K562 (cell line): ENCODE results near the gene TLE6. TPM values are rescaled to one million over a fixed set of nuclear protein-coding genes. Genes with fewer than 3 reads are reported as not detected.

Experiments
- ATAC-seq: fragments of 200-7000 bp; cut with Tn5 transposase; 3 replicates; pipeline ENCODE4 v1.9.1; 2020; ENCODE audit warnings: moderate library complexity
- BruUV-seq: library from RNA; stranded (reverse); fragments of 400-500 nt; replicated peaks from 2 replicates; lab custom pipeline; 2021; lab: Mats Ljungman, UMichigan
- CTCF ChIA-PET: fragments of 300-600 bp; formaldehyde crosslinking; extraction: SDS; loops from one replicate; lab custom pipeline; 2021; ENCODE audit warnings: low intra/inter-chr PET ratio; lab: Yijun Ruan, JAX
- POLR2A ChIA-PET: fragments of 300-600, 350-650 bp; sonication (Branson Sonifier 250); formaldehyde crosslinking; extraction: SDS; loops from one replicate; lab custom pipeline; 2021; ENCODE audit warnings: antibody characterized with exemption, inconsistent platforms; lab: Yijun Ruan, JAX
- DNase-seq, 4 experiments: peaks; one replicate each; pipeline versions ENCODE4 v3.0.0 to v3.0.0-alpha.2; 2011 to 2018; ENCODE audit warnings: low spot score in 3 of 4, mixed read lengths in 3 of 4; ENCODE audit errors: extremely low read depth in 1 of 4
- FAIRE-seq: peaks from 2 replicates; lab custom pipeline; 2011; peaks lifted over from hg19 to GRCh38; lab: Jason Lieb, UNC
- H2AFZ ChIP-seq: 2 replicates; pipeline ENCODE4 v1.6.0; 2011; ENCODE audit warnings: low read depth, low read length, control low read depth, inconsistent platforms
- H3K27ac ChIP-seq: fragments of 200-600 bp; 3 replicates; pipeline ENCODE4 v1.8.0; 2011; ENCODE audit warnings: low read depth, mild to moderate bottlenecking, control low read depth, inconsistent platforms, low read length, moderate library complexity, mixed read lengths; ENCODE audit errors: extremely low read depth
- H3K27me3 ChIP-seq, 2 experiments: fragments of 300-600 bp in 1 of 2; 2 replicates in 1 of 2; 3 replicates in 1 of 2; pipeline versions ENCODE4 v1.6.0 to v1.8.0; 2011; ENCODE audit warnings: inconsistent platforms in 2 of 2, low read length in 2 of 2, mild to moderate bottlenecking in 1 of 2, mixed read lengths in 1 of 2, moderate library complexity in 1 of 2; ENCODE audit not compliant: control insufficient read depth in 2 of 2, insufficient read depth in 2 of 2
- H3K36me3 ChIP-seq: fragments of 300-600 bp; 3 replicates; pipeline ENCODE4 v1.8.0; 2011; ENCODE audit warnings: mild to moderate bottlenecking, low read length, inconsistent platforms; ENCODE audit not compliant: control insufficient read depth, insufficient read depth
- H3K4me1 ChIP-seq, 2 experiments: fragments of 200-600 bp in 1 of 2; replicated peaks in 1 of 2; 2 replicates in 1 of 2; 3 replicates in 1 of 2; pipeline versions ENCODE4 v1.5.1 to v1.8.0; 2011; ENCODE audit warnings: inconsistent platforms in 2 of 2, low read length in 2 of 2, mild to moderate bottlenecking in 1 of 2, mixed read lengths in 1 of 2, moderate library complexity in 1 of 2; ENCODE audit not compliant: control insufficient read depth in 2 of 2, insufficient read depth in 2 of 2
- H3K4me2 ChIP-seq: 2 replicates; pipeline ENCODE4 v1.6.1; 2011; ENCODE audit warnings: low read length, control low read depth, inconsistent platforms, mixed read lengths; ENCODE audit not compliant: insufficient read depth
- H3K4me3 ChIP-seq: fragments of 200-600 bp; sonication (generic), shearing (Covaris generic); 2 replicates; pipeline ENCODE4 v1.5.1; 2016; ENCODE audit warnings: control low read depth, inconsistent platforms
- H3K79me2 ChIP-seq: fragments of 200-600 bp; 3 replicates; pipeline ENCODE4 v1.8.0; 2011; ENCODE audit warnings: low read length, inconsistent platforms; ENCODE audit not compliant: control insufficient read depth, insufficient read depth
- H3K9ac ChIP-seq, 2 experiments: 2 replicates each; pipeline versions ENCODE4 v1.6.0 to v1.6.1; 2011; ENCODE audit warnings: low read depth in 2 of 2, low read length in 2 of 2, control low read depth in 1 of 2, inconsistent platforms in 1 of 2, mild to moderate bottlenecking in 1 of 2, mixed read lengths in 1 of 2; ENCODE audit not compliant: insufficient read depth in 1 of 2
- H3K9me1 ChIP-seq: one replicate; pipeline ENCODE4 v1.6.0; 2011; ENCODE audit warnings: inconsistent platforms, mild to moderate bottlenecking, low read length, moderate library complexity; ENCODE audit not compliant: control insufficient read depth, insufficient read depth
- H3K9me3 ChIP-seq: replicated peaks from 2 replicates; pipeline ENCODE4 v1.5.1; 2011; ENCODE audit warnings: low read depth, low read length, inconsistent platforms; ENCODE audit not compliant: control insufficient read depth, insufficient read depth
- H4K20me1 ChIP-seq: replicated peaks from 2 replicates; pipeline ENCODE4 v1.6.1; 2011; ENCODE audit warnings: low read length, inconsistent platforms, mixed read lengths; ENCODE audit not compliant: control insufficient read depth, insufficient read depth
- BMI1 ChIP-seq: fragments of 150-350 bp; IDR thresholded peaks from 2 replicates; pipeline ENCODE4 v1.6.1; 2014; ENCODE audit warnings: low read length
- DPF2 ChIP-seq: fragments of 450-650 bp; IDR thresholded peaks from 2 replicates; pipeline ENCODE4 v1.6.1; 2016
- E2F4 ChIP-seq: sonication (generic); formaldehyde crosslinking; IDR thresholded peaks from 2 replicates; pipeline ENCODE4 v1.8.0; 2022; ENCODE audit warnings: mild to moderate bottlenecking, low read depth, missing genetic modification reagents
- ESRRA ChIP-seq: fragments of 450-650 bp; IDR thresholded peaks from 2 replicates; pipeline ENCODE4 v1.6.1; 2014; ENCODE audit warnings: low read depth, mild to moderate bottlenecking, moderate library complexity, borderline replicate concordance
- IFI16 ChIP-seq: fragments of 250-450 bp; sonication (Bioruptor Pico); IDR thresholded peaks from 2 replicates; pipeline ENCODE4 v2.1.2; 2022; ENCODE audit warnings: mild to moderate bottlenecking, inconsistent platforms
- IRF9 ChIP-seq: fragments of 450-650 bp; IDR thresholded peaks from 2 replicates; pipeline ENCODE4 v1.6.1; 2016; ENCODE audit warnings: missing biosample characterization, missing genetic modification characterization
- PRMT5 ChIP-seq: sonication (generic); formaldehyde crosslinking; IDR thresholded peaks from 2 replicates; pipeline ENCODE4 v1.5.0; 2020; ENCODE audit warnings: missing genetic modification reagents
- VEZF1 ChIP-seq: fragments of 200-800 bp; sonication (Bioruptor generic); IDR thresholded peaks from 2 replicates; pipeline ENCODE4 v1.6.1; 2017; ENCODE audit warnings: missing genetic modification characterization, missing compliant biosample characterization
- XRCC4 ChIP-seq: IDR thresholded peaks from one replicate; pipeline ENCODE4 v1.6.1; 2011; ENCODE audit not compliant: insufficient read depth, insufficient read length; ENCODE audit errors: extremely low read depth
- ZNF197 ChIP-seq: fragments of 200-800 bp; sonication (Bioruptor generic); IDR thresholded peaks from 2 replicates; pipeline ENCODE4 v1.6.1; 2016; ENCODE audit warnings: low read depth, missing genetic modification characterization, missing compliant biosample characterization
- ZNF263 ChIP-seq: sonication (generic); formaldehyde crosslinking; IDR thresholded peaks from 2 replicates; pipeline ENCODE4 v1.8.0; 2022; ENCODE audit warnings: mild to moderate bottlenecking, missing genetic modification reagents, borderline replicate concordance
- ZNF551 ChIP-seq: fragments of 250-450 bp; sonication (Bioruptor Pico); IDR thresholded peaks from 2 replicates; pipeline ENCODE4 v1.5.0; 2021; ENCODE audit warnings: mild to moderate bottlenecking, moderate library complexity
- ZNF57 ChIP-seq: fragments of 450-650 bp; formaldehyde crosslinking; IDR thresholded peaks from 2 replicates; pipeline ENCODE4 v1.4.0; 2020; ENCODE audit warnings: mild to moderate bottlenecking, moderate library complexity
- ZNF77 ChIP-seq: fragments of 250-450 bp; sonication (Bioruptor Pico); IDR thresholded peaks from 2 replicates; pipeline ENCODE4 v1.5.0; 2020
- WGBS: fragments of 100-300 bp; shearing (Covaris generic); methylation state at CpG from one replicate; pipeline ENCODE4 v1.1.6; 2016; ENCODE audit warnings: low coverage, mixed read lengths; ENCODE audit not compliant: insufficient coverage; ENCODE audit errors: missing lambda C conversion rate; 5-methylcytosine and 5-hydroxymethylcytosine counted together
- in situ Hi-C: fragments of 300-500 bp; cut with MboI; formaldehyde crosslinking; loops from 4 replicates; pipeline ENCODE4 v1.15.0; 2018; ENCODE audit warnings: inconsistent platforms, mixed read lengths
- intact Hi-C: fragments of 100-400 bp; cut with micrococcal nuclease; formaldehyde crosslinking; loops from 2 replicates; pipeline ENCODE4 v1.14.2; 2022
- polyA plus RNA-seq, 8 experiments: library from polyadenylated mRNA; depleted of rRNA in 4 of 8; stranded (reverse) in 5 of 8; unstranded in 3 of 8; fragments of >200 nt; fragmentation: Nextera tagmentation in 2 of 8; fragmentation: Illumina TruSeq in 1 of 8; extraction: Ambion mirVana in 2 of 8; extraction: Trizol in 1 of 8; gene quantifications; 2 replicates each; pipeline versions ENCODE4 v1.2.1 to v1.2.3, GENCODE V29; 2011 to 2014; ENCODE audit warnings: inconsistent platforms in 1 of 8, missing spikeins in 1 of 8
- total RNA-seq, 7 experiments: library from RNA; depleted of rRNA in 6 of 7; stranded (reverse); fragments of >200 nt in 6 of 7; fragmentation: Illumina TruSeq in 2 of 7; extraction: Trizol in 2 of 7; gene quantifications; 2 replicates each; pipeline versions ENCODE4 v1.2.1 to v1.2.3, GENCODE V29; 2011 to 2021; ENCODE audit warnings: low replicate concordance in 1 of 7
- TF ChIP-seq, protein P1 (sequence below): fragments of 250-450 bp; sonication (Bioruptor Pico); IDR thresholded peaks from 2 replicates; pipeline ENCODE4 v1.9.0; 2021; ENCODE audit warnings: mild to moderate bottlenecking
- TF ChIP-seq, protein P2 (sequence below): sonication (generic); formaldehyde crosslinking; IDR thresholded peaks from 2 replicates; pipeline ENCODE4 v1.8.0; 2022; ENCODE audit warnings: mild to moderate bottlenecking, missing genetic modification reagents, borderline replicate concordance

Gene TLE6
- total and polyA plus RNA-seq, 9 of the 15 experiments (the other 6 are each of a cell fraction or from before 2014, with no cell fraction given), result 1.1 to 6.1 (median 2.5) TPM

DNA sequence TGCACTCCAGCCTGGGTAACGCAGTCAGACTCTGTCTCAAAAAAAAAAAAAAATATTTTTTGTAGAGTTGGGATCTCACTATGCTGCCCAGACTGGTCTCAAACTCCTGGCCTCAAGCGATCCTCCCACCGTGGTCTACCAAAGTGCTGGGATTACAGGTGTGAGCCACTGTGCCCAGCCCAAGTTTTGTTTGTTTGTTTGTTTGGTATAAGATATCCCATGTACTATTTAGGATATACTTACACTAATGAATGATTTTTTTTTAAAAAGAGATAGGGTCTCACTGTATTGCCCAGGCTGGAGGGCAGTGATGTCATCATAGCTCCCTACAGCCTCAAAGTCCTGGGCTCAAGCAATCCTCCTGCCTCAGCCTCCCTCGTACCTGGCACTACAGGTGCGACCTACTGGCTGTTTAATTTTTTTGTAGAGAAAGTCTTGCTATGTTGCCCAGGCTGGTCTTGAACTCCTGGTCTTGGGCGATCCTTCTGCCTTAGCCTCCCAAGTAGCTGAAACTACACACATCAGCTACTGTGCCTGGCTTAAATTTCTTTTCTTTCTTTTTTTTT, 24.0 kb downstream of the TLE6 start (continued):
- TF ChIP-seq BMI1, result no peak
- TF ChIP-seq, all 486 proteins: peak for 2

- in situ Hi-C loops (no loop called here), intact Hi-C loops (no loop called here)
- 56% methylated on average over 7 of the region's 7 CpGs for WGBS
- BruUV-seq, result no TSS peak
- H3K36me3 ChIP-seq, result no peaks in the 10 kb centered on the region
- peak overlapping the region in 1 of 2 experiments; percentile 28; a peak in 1 of 4 replicates for H3K9ac ChIP-seq
- no peak overlapping the region for H3K4me3 ChIP-seq
- no peaks in the 10 kb centered on the region; a peak in 1 of 5 replicates for H3K27me3 ChIP-seq
- no peak overlapping the region for H2AFZ ChIP-seq
- ATAC-seq, result no peak
- H3K9me3 ChIP-seq, result no peaks in the 10 kb centered on the region
- TF ChIP-seq PRMT5, result no peak
- no peak for TF ChIP-seq DPF2
- TF ChIP-seq ZNF197 (CRISPR knock-in tag), result no peak
- TF ChIP-seq ESRRA, result peak; percentile 19; the same call in 1 of the 2 replicates
- no peak for TF ChIP-seq IFI16
- no peak for TF ChIP-seq E2F4 (CRISPR knock-in tag)
- no peak for TF ChIP-seq ZNF57 (CRISPR knock-in tag)
- TF ChIP-seq ZNF263, result peak; percentile 92
- no peak for TF ChIP-seq ZNF77 (CRISPR knock-in tag)
- TF ChIP-seq VEZF1 (CRISPR knock-in tag), result no peak
- TF ChIP-seq, protein P1, sequence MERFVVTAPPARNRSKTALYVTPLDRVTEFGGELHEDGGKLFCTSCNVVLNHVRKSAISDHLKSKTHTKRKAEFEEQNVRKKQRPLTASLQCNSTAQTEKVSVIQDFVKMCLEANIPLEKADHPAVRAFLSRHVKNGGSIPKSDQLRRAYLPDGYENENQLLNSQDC, result no peak
- TF ChIP-seq, protein P2, sequence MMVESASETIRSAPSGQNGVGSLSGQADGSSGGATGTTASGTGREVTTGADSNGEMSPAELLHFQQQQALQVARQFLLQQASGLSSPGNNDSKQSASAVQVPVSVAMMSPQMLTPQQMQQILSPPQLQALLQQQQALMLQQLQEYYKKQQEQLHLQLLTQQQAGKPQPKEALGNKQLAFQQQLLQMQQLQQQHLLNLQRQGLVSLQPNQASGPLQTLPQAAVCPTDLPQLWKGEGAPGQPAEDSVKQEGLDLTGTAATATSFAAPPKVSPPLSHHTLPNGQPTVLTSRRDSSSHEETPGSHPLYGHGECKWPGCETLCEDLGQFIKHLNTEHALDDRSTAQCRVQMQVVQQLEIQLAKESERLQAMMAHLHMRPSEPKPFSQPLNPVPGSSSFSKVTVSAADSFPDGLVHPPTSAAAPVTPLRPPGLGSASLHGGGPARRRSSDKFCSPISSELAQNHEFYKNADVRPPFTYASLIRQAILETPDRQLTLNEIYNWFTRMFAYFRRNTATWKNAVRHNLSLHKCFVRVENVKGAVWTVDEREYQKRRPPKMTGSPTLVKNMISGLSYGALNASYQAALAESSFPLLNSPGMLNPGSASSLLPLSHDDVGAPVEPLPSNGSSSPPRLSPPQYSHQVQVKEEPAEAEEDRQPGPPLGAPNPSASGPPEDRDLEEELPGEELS (CRISPR knock-in tag), result no peak
- TF ChIP-seq ZNF551 (CRISPR knock-in tag), result no peak
- no peak for TF ChIP-seq XRCC4
- TF ChIP-seq IRF9 (tag), result no peak
- TF ChIP-seq, all 486 proteins: peak for 2
- FAIRE-seq, result peak; percentile 74
- Histone ChIP-seq H3K27ac (no peak overlapping the region), H3K9me1 (no peaks in the 10 kb centered on the region), H3K79me2 (no peaks in the 10 kb centered on the region), H4K20me1 (no peaks in the 10 kb centered on the region), H3K4me1 (peaks cover 0 to 19% of the 10 kb centered on the region in 2 experiments; a peak in 2 of 5 replicates), H3K4me2 (no peak overlapping the region)
- POLR2A ChIA-PET, result interaction anchor here (0.6 kb wide), 1 partner anchor 1460 kb away, joined by 3 read pairs; no protein-coding TSS in a partner anchor
- DNase-seq, result no peak
- CTCF ChIA-PET, result no interaction called here
These were observed 25.7 kb downstream of the TLE6 start for GRCh38 chr19:3003046-3003445.
